GM12873 (cell line): ENCODE data around the gene C1S.

ENCODE experiments used
- CTCF ChIP-seq: IDR thresholded peaks from 2 replicates; pipeline ENCODE4 v1.5.1; 2012; ENCODE audit warnings: low read depth, mild to moderate bottlenecking, moderate library complexity, low read length, control low read depth; ENCODE audit not compliant: insufficient read depth; ENCODE audit errors: missing control alignments

Gene C1S

DNA sequence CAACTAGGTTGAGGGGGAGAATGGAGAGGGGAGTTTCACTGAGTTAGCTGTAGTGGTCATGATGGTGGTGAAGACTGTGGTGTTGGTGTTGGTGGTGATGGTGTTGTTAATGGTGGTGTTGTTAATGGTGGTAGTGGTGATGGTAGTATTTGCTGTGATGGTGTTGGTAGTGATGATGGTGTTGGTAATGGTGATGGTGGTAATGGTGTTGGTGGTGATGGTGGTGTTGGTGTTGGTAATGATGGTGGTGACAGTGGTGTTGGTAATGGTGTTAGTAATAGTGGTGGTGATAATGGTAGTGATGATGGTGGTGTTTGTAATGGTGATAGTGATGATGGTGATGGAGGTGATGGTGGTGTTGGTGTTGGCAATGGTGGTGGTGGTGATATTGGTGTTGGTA lies 22.6 kb downstream of the C1S start:
- TF ChIP-seq CTCF, result no peak

DNA sequence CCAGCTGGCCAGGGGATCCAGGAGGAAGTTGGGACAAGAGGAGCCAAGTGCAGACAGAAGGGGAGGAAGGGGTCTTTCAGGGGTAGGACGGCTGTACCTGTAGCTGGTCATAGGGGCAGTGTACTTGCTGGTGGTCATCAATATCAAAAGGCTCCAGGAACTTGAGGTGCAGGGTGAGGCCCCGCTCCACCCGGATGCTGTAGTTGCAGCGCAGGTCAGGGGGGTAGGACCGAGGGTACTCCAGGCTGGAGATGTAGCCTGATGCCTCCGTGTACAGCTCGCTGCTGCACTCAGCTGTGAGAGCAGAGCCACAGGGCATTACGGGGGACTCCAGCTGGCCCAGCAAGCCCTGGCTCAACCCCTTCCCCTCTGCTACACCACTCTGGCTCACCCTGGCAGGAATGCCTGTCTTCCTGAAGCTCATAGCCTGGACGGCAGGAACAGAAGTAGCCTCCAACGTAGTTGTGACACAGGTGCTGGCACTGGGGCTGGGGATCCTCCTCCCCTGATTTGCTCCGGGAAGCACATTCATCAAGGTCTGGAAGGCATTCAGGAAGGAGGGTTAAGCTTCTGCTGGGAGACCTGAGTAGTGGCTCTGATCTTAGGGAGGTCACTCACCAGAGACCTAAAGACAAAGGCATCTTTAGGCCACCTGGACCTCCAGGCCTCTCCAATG lies 28.8 kb downstream of the C1S start:
- TF ChIP-seq CTCF, result no peak

GRCh38 chr12:7090222-7090998 lies 29.9 kb downstream of the C1S start:
- no peak for TF ChIP-seq CTCF

DNA sequence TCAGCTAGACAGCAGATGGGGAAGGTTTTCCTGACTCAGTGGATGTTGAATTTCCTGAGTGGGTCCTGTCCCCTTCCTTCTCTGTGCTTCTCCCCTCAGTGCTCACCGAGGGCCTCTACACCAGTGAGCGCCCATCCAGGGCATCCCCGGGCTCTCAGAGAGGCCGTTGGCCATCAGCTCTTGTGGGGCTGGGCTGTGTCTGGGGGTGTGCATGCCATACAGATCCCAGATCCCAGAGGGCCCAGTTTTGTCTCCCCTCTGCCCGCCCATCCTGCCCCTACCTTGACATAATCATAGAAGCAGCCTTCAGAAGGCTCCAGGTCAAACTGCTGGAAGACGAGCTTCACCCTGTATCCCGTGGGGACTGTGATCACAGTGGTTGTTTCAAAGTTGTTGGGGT lies 30.7 kb downstream of the C1S start:
- TF ChIP-seq CTCF, result no peak

- no peak for TF ChIP-seq CTCF
Measured at GRCh38 chr12:7091660-7092228, 31.2 kb downstream of the C1S start.

GRCh38 chr12:7092229-7092985 lies 31.9 kb downstream of the C1S start, which contains the start of gene C1R:
Gene C1R (minus strand): TSS chr12:7092445. CDS start chr12:7092388, 57 bp downstream.
- TF ChIP-seq CTCF, result peak; percentile 83

DNA sequence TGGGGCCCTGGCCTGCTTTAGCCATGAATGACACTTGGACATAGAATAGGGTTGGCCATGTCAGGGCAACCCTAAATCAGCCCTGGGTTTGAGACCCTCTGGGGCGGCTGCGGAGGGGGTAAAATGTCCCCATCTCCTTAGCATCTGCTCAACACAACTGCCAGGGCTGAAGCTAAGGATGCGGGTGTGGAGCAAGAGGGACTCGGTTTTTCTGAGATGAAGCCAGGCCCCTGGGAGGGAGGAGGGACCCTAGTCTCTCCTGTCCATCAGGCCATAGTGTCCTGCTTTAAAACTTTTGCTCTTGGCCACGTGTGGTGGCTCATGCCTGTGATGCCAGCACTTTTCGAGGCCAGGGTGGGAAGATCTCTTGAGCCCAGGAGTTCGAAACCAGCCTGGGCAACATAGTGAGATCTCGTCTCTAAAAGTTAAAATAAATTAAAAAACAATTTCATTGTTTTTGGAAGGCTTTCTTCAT lies 32.5 kb downstream of the C1S start:
- no peak for TF ChIP-seq CTCF
